GM12878 (cell line): ENCODE measurements around the gene RPL7A. TPM values are rescaled to one million over a fixed set of nuclear protein-coding genes. Genes with fewer than 3 reads are reported as not detected.
"Not testable (repeated sequence)": the region's sequence is repeated elsewhere in the genome, so short reads cannot be mapped to it uniquely, and the experiment has no call there.

ENCODE experiments used
- ATAC-seq: fragments of 200-7000 bp; cut with Tn5 transposase; 3 replicates; pipeline ENCODE4 v1.9.1; 2020; ENCODE audit warnings: mild to moderate bottlenecking, moderate library complexity
- BruUV-seq: library from RNA; stranded (reverse); fragments of 400-500 nt; replicated peaks from 2 replicates; lab custom pipeline; 2021; lab: Mats Ljungman, UMichigan
- CTCF ChIA-PET: fragments of 300-600 bp; sonication (Branson Sonifier 250); formaldehyde crosslinking; extraction: SDS; loops from one replicate; lab custom pipeline; 2021; ENCODE audit warnings: inconsistent platforms; lab: Yijun Ruan, JAX
- POLR2A ChIA-PET: fragments of 350-600 bp; formaldehyde crosslinking; extraction: SDS; loops from one replicate; lab custom pipeline; 2021; ENCODE audit warnings: inconsistent platforms; lab: Charles Lee
- RAD21 ChIA-PET: fragments of 300-600 bp; sonication (Branson Sonifier 250); formaldehyde crosslinking; loops from one replicate; lab custom pipeline; 2023; ENCODE audit warnings: antibody characterized with exemption; ENCODE audit not compliant: unreplicated experiment; lab: Charles Lee
- SMC1A ChIA-PET: fragments of 300-600 bp; sonication (Branson Sonifier 250); formaldehyde crosslinking; loops from one replicate; lab custom pipeline; 2023; ENCODE audit not compliant: unreplicated experiment, uncharacterized antibody; lab: Charles Lee
- DNase-seq: peaks from one replicate; pipeline ENCODE4 v3.0.0-alpha.2; 2011; ENCODE audit warnings: low read depth, low spot score
- FAIRE-seq: peaks from 3 replicates; lab custom pipeline; 2011; peaks lifted over from hg19 to GRCh38; lab: Jason Lieb, UNC
- H2AFZ ChIP-seq: 2 replicates; pipeline ENCODE4 v1.6.0; 2011; ENCODE audit warnings: low read depth, low read length, control low read depth; ENCODE audit not compliant: control insufficient read depth
- H3K27ac ChIP-seq: 2 replicates; pipeline ENCODE4 v1.5.1; 2011; ENCODE audit warnings: control low read depth; ENCODE audit not compliant: control insufficient read depth, insufficient read depth
- H3K27me3 ChIP-seq, 2 experiments: replicated peaks in 1 of 2; 2 replicates each; pipeline versions ENCODE4 v1.6.0 to v1.6.1; 2011; ENCODE audit warnings: low read length in 1 of 2; ENCODE audit not compliant: control insufficient read depth in 2 of 2, insufficient read depth in 2 of 2
- H3K36me3 ChIP-seq, 2 experiments: 2 replicates each; pipeline ENCODE4 v1.5.1; 2011; ENCODE audit warnings: low read length in 1 of 2; ENCODE audit not compliant: control insufficient read depth in 2 of 2, insufficient read depth in 2 of 2
- H3K4me1 ChIP-seq: 2 replicates; pipeline ENCODE4 v1.6.1; 2011; ENCODE audit warnings: mild to moderate bottlenecking, low read length, moderate library complexity, mixed read lengths; ENCODE audit not compliant: control insufficient read depth, insufficient read depth
- H3K4me2 ChIP-seq: 2 replicates; pipeline ENCODE4 v1.6.0; 2011; ENCODE audit warnings: control low read depth; ENCODE audit not compliant: control insufficient read depth, insufficient read depth
- H3K4me3 ChIP-seq: fragments of 200-600 bp; sonication (generic); 2 replicates; pipeline ENCODE4 v1.5.1; 2016
- H3K79me2 ChIP-seq: 2 replicates; pipeline ENCODE4 v1.6.0; 2011; ENCODE audit warnings: low read length; ENCODE audit not compliant: control insufficient read depth, insufficient read depth
- H3K9ac ChIP-seq: 2 replicates; pipeline ENCODE4 v1.8.0; 2011; ENCODE audit warnings: low read length, control low read depth, mixed read lengths; ENCODE audit not compliant: control insufficient read depth, insufficient read depth
- H3K9me3 ChIP-seq: replicated peaks from 3 replicates; pipeline ENCODE4 v1.5.1; 2011; ENCODE audit warnings: mild to moderate bottlenecking, low read length; ENCODE audit not compliant: control insufficient read depth, insufficient read depth
- H4K20me1 ChIP-seq: 2 replicates; pipeline ENCODE4 v1.6.0; 2011; ENCODE audit not compliant: control insufficient read depth, insufficient read depth
- SUPT20H ChIP-seq: IDR thresholded peaks from 2 replicates; pipeline ENCODE4 v1.6.1; 2011; ENCODE audit warnings: low read depth, mild to moderate bottlenecking, low read length, moderate library complexity, borderline replicate concordance; ENCODE audit not compliant: control insufficient read depth
- SUZ12 ChIP-seq: fragments of 200-600 bp; sonication (generic); IDR thresholded peaks from one replicate; pipeline ENCODE4 v1.6.1; 2018; ENCODE audit warnings: antibody characterized with exemption, mild to moderate bottlenecking; ENCODE audit not compliant: unreplicated experiment
- ZNF274 ChIP-seq: IDR thresholded peaks from one replicate; pipeline ENCODE4 v1.8.0; 2011; ENCODE audit not compliant: insufficient read length, insufficient read depth
- ZNF592 ChIP-seq: fragments of 450-650 bp; IDR thresholded peaks from 2 replicates; pipeline ENCODE4 v1.6.1; 2017; ENCODE audit warnings: mild to moderate bottlenecking, moderate library complexity
- WGBS: methylation state at CpG from one replicate; pipeline ENCODE4 v1.1.6; 2016; ENCODE audit warnings: low lambda C conversion rate; ENCODE audit not compliant: insufficient replicate concordance, insufficient coverage; ENCODE audit errors: missing lambda C conversion rate; 5-methylcytosine and 5-hydroxymethylcytosine counted together
- in situ Hi-C: fragments of 300-500 bp; cut with MboI; formaldehyde crosslinking; loops from 9 replicates; pipeline ENCODE4 v1.14.3; 2018; ENCODE audit warnings: mixed read lengths
- intact Hi-C: fragments of 100-400 bp; cut with micrococcal nuclease; formaldehyde crosslinking; loops from one replicate; pipeline ENCODE4 v1.14.2; 2022; ENCODE audit not compliant: unreplicated experiment
- polyA plus RNA-seq, 11 experiments: library from polyadenylated mRNA; depleted of rRNA in 4 of 11; unstranded in 6 of 11; stranded (reverse) in 5 of 11; fragments of >200 nt; fragmentation: Nextera tagmentation in 4 of 11; fragmentation: Illumina TruSeq in 1 of 11; extraction: Ambion mirVana in 4 of 11; extraction: Trizol in 1 of 11; gene quantifications; 1 replicate in 1 of 11; 2 replicates in 10 of 11; pipeline versions ENCODE4 v1.2.1 to v1.2.3, GENCODE V29; 2011 to 2016; ENCODE audit warnings: inconsistent platforms in 2 of 11, missing spikeins in 2 of 11, low read depth in 1 of 11
- total RNA-seq, 4 experiments: library from RNA; depleted of rRNA in 3 of 4; stranded (reverse); fragments of >200 nt in 3 of 4; fragmentation: Illumina TruSeq in 1 of 4; extraction: Trizol in 1 of 4; gene quantifications; 2 replicates each; pipeline versions ENCODE4 v1.2.1 to v1.2.3, GENCODE V29; 2013 to 2021
- TF ChIP-seq, protein P1 (sequence below): fragments of 450-650 bp; IDR thresholded peaks from 2 replicates; pipeline ENCODE4 v1.6.1; 2016; ENCODE audit warnings: mild to moderate bottlenecking

RPL7A gene
- total and polyA plus RNA-seq, 10 of the 15 experiments (the other 5 are each of a cell fraction or from before 2014, with no cell fraction given), result 917 to 5,193 (median 3,326) TPM

DNA sequence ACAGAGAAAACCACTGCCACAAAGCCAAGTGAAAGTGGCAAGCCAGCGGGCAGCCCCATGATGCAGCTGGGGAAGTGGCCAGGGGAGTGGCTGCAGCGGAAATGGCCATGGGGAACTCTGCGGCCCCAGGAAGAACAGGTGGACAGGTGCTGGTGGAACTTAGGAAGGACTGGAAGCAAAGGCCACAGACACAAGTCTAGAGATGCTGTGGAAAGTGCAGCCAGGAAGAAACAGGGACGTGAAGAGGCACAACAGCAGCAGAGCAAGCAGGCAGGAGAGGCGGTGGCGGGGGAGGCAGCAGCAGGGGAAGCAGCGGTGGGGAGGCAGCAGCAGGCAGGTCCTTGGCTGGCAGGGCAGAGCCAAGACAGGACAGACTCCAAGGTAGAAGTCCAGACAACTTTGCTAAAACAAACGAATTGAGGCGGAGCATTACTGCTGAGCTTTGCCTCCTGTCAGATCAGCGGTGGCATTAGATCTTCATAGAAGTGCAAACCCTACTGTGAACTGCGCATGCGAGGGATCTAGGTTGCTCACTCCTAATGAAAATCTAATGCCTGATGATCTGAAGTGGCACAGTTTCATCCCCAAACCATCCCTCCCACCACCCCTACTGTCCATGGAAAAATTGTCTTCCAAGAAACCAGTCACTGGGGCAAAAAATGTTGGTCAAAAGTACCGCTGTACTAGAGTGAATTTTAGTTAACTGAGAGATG, 23.9 kb upstream of the RPL7A start (continued):
- TF ChIP-seq, protein P1, sequence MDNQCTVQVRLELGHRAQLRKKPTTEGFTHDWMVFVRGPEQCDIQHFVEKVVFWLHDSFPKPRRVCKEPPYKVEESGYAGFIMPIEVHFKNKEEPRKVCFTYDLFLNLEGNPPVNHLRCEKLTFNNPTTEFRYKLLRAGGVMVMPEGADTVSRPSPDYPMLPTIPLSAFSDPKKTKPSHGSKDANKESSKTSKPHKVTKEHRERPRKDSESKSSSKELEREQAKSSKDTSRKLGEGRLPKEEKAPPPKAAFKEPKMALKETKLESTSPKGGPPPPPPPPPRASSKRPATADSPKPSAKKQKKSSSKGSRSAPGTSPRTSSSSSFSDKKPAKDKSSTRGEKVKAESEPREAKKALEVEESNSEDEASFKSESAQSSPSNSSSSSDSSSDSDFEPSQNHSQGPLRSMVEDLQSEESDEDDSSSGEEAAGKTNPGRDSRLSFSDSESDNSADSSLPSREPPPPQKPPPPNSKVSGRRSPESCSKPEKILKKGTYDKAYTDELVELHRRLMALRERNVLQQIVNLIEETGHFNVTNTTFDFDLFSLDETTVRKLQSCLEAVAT, result no peak
- TF ChIP-seq ZNF592 (no peak), SUZ12 (no peak), ZNF274 (no peak), SUPT20H (no peak)

- H3K9me3 ChIP-seq, CTCF ChIA-PET, H4K20me1 ChIP-seq, H3K27ac ChIP-seq, in situ Hi-C loops, SMC1A ChIA-PET, H3K4me2 ChIP-seq, H3K9ac ChIP-seq, H3K4me1 ChIP-seq, BruUV-seq, H3K27me3 ChIP-seq, DNase-seq, POLR2A ChIA-PET, H3K79me2 ChIP-seq, H3K36me3 ChIP-seq, H2AFZ ChIP-seq, FAIRE-seq, ATAC-seq, RAD21 ChIA-PET, H3K4me3 ChIP-seq: not testable (repeated sequence)
- WGBS, result 96% methylated on average over 6 of the region's 6 CpGs
- intact Hi-C loops, result loop anchor here (10.0 kb wide), 1 partner anchor 142 kb away; no protein-coding TSS in a partner anchor
Measured at GRCh38 chr9:133327021-133327420, 21.0 kb upstream of the RPL7A start.
